Fibroblast of mammary gland (primary cell): ENCODE measurements around the gene CNNM4.

Source experiments
- DNase-seq: peaks from one replicate; pipeline ENCODE4 v3.0.0-alpha.2; 2010; ENCODE audit warnings: low read depth
- H3K4me3 ChIP-seq: 2 replicates; pipeline ENCODE4 v1.5.1; 2011; ENCODE audit warnings: low read depth, mild to moderate bottlenecking, low read length, moderate library complexity; ENCODE audit not compliant: control insufficient read depth
- TF ChIP-seq, protein P1 (sequence below): conservative IDR thresholded peaks from 2 replicates; pipeline ENCODE4 v1.5.1; 2011; ENCODE audit warnings: low read depth, low read length, inconsistent platforms; ENCODE audit not compliant: control insufficient read depth, insufficient read depth

CNNM4 gene

DNA sequence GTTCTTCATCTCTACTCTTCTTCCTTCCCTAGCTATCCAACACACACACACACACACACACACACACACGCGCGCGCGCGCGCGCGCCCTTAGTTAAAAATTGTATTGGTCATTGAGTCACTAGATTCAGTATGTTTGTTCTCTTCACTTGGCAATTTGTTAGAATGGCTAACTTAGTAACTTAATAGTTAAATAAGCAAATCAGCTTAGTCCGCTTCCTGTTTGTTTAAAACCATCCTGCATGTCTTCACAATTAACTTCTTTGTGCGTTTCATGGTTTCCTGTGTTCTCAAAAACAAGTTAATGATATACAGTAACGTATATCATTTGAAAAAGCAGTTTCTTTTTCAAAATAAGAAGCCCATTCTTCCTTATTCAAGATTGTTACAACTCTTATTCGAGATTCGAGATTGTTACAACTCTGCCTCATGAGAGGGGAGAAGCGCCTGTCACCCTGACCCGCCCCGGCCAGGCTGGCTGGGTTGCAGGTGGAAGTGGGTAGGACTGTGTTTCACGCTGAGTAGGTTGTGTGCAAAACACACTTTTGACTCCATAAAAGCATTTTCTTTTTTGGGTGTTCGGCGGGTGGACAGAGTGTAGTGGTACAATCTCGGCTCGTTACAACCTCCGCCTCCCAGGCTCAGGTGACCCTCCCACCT is 45.9 kb downstream of the CNNM4 start:
- DNase-seq, result no peak
- H3K4me3 ChIP-seq, result no peak overlapping the region

DNA sequence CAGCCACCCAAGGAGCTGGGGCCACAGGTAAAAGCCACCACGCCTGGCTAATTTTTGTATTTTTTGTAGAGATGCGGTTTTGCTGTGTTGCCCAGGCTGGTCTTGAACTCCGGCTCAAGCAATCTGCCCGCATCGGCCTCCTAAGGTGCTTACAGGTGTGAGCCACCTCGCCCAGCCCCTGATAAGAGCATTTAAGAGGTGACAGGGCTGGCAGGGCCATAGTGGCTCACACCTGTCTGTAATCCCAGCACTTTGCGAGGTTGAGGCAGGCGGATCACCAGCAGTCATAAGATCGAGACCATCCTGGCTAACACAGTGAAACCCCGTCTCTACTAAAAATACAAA is 46.4 kb downstream of the CNNM4 start:
- TF ChIP-seq, protein P1, sequence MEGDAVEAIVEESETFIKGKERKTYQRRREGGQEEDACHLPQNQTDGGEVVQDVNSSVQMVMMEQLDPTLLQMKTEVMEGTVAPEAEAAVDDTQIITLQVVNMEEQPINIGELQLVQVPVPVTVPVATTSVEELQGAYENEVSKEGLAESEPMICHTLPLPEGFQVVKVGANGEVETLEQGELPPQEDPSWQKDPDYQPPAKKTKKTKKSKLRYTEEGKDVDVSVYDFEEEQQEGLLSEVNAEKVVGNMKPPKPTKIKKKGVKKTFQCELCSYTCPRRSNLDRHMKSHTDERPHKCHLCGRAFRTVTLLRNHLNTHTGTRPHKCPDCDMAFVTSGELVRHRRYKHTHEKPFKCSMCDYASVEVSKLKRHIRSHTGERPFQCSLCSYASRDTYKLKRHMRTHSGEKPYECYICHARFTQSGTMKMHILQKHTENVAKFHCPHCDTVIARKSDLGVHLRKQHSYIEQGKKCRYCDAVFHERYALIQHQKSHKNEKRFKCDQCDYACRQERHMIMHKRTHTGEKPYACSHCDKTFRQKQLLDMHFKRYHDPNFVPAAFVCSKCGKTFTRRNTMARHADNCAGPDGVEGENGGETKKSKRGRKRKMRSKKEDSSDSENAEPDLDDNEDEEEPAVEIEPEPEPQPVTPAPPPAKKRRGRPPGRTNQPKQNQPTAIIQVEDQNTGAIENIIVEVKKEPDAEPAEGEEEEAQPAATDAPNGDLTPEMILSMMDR, result no peak
- no peak overlapping the region for H3K4me3 ChIP-seq
- no peak for DNase-seq

More for the DNA sequence above, 45.9 kb downstream of the CNNM4 start:
- TF ChIP-seq, protein P1, result no peak

DNA sequence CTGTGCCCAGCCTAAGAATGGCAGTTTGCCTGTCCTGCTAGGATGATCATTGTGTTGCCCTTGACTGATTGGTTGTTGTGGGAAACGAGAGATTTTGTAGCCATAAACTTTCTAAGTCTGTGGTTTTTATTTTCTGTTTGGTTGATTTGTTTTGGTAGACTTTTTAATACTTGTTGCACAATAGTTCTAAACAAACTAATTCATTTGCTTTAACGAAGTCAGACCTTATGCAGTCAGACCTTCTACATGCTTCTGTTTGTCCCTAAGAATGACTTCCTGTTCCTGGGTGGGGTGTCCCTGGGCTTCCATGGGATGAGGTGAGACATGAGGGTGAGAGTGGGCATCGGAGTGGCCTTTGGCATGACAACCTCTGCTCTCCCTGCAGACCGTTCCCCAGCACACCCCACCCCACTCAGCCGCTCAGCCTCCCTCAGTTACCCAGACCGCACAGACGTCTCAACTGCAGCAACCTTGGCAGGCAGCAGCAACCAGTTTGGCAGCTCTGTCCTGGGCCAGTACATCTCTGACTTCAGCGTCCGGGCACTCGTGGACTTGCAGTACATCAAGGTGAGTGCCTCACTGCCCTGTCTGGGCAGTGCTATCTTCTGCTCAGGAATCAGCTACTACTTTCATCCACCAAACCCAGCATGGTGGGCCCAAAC is 47.6 kb downstream of the CNNM4 start:
- DNase-seq, result no peak
- H3K4me3 ChIP-seq, result no peak overlapping the region
- TF ChIP-seq, protein P1, result no peak

DNA sequence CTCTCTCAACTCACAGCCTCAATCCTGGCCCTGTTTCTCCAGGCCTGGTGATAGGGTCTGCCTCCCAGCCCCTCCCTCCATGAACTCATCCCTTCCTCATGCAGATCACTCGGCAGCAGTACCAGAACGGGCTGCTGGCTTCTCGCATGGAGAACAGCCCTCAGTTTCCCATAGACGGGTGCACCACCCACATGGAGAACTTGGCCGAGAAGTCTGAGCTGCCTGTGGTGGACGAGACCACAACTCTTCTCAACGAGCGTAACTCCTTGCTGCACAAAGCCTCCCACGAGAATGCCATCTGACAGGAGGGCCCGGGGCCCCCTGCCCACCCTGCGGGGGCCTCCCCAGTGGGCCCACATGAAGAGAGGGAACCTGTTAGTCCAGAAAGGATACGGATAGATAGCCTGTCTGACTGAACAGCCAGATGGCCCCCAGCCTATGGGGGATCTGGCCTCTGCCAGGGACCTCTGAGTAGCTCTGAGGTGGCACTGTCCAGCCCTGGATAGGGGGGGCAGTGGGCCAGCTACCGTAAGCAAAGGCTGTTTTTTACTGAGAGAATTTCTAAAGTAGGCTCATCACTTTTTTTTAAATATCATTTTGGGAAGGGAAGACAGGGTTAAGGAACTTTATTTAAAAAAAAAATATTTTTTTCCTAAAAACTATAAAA is 48.6 kb downstream of the CNNM4 start:
- H3K4me3 ChIP-seq, result no peak overlapping the region
- DNase-seq, result no peak
- TF ChIP-seq, protein P1, result no peak

DNA sequence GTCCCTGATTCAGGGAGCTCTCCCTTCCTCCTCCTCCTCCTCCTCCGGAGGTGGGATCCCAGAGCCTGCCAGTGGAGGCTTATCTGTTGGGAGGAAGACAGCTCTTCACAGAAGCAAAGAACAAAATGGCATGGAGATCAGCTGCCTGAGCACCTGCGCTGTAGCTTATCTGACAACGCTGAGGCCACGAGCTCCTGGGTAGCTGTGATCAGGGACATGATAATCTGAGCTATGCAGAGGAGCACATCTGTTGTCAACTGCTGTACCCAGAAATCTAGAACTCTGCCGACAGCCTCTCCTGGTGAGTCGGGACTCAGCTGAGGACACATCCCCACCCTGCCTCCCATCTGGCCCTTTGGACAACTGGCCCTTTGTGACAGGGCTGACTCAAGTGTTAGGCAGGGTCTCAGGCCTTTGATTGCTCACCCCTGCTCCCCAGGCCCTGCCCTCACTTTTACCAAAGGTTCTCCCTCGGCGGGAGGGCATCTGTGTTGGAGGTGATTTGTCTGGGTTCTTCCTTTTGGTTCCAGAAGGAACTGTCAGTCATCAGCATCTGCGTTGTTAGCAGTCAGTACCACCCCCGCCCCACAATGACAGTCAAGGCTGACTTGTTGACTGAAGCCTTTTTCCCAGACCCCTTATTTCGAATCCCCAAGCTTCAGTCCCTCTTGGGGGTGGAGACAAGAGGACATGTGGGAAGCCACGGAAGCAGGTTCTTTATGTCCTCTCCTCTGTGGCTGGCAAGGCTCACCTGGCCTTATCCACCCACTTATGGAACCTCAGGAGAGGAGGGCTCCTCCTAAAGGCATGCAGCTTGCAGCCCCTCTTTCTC is 49.5 kb downstream of the CNNM4 start:
- TF ChIP-seq, protein P1, result no peak
- no peak overlapping the region for H3K4me3 ChIP-seq
- DNase-seq, result no peak

DNA sequence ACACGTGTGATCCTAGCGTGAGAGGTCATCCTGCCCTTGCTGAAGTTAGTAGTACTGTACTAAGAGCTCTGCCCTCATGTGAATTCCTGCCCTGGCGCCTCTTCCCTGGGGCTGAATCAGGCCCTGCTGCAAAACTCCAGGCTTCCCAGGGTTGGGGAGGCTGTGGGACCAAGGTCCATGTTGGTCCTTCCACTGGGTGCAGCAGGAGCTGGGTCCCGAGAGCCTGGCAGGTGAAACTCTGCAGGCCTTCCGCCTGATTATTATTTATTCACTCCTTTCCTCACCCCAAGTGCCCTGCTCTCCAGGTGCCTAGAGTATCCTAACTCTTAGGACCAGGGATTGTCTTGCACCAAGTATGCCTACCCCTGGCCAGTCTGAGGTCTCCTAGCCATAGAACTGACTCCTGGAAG is 50.1 kb downstream of the CNNM4 start:
- no peak overlapping the region for H3K4me3 ChIP-seq
- no peak for DNase-seq
- TF ChIP-seq, protein P1, result no peak
